Head of caudate nucleus (tissue), 42 donors: ENCODE results near the gene GPR180.
"Not testable (repeated sequence)": the region's sequence is repeated elsewhere in the genome, so short reads cannot be mapped to it uniquely, and the experiment has no call there.

Experiments
- DNase-seq, 42 donors: peaks; one replicate each; pipeline versions ENCODE4 v3.0.0 to v3.0.0-alpha.2; 2020 to 2021; ENCODE audit warnings: mixed read lengths in 7 of 42
- intact Hi-C: fragments of 100-400 bp; cut with DNase I; formaldehyde crosslinking; loops from one replicate; pipeline ENCODE4 v1.15.0; 2022

GPR180 gene

DNA sequence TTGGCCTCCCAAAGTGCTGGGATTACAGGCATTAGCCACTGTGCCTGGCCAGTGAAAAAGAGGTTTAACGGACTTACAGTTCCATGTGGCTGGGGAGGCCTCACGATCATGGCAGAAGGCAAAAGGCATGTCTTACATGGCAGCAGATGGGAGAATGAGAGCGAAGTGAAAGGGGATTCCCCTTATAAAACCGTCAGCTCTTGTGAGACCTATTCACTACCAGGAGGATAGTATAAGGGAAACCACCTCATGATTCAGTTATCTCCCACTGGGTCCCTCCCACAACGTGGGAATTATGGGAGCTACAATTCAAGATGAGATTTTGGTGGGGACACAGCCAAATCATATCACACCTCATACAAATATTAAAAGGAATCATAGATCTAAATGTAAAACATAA, 34.4 kb downstream of the GPR180 start:
- intact Hi-C loops, DNase-seq: not testable (repeated sequence)

DNA sequence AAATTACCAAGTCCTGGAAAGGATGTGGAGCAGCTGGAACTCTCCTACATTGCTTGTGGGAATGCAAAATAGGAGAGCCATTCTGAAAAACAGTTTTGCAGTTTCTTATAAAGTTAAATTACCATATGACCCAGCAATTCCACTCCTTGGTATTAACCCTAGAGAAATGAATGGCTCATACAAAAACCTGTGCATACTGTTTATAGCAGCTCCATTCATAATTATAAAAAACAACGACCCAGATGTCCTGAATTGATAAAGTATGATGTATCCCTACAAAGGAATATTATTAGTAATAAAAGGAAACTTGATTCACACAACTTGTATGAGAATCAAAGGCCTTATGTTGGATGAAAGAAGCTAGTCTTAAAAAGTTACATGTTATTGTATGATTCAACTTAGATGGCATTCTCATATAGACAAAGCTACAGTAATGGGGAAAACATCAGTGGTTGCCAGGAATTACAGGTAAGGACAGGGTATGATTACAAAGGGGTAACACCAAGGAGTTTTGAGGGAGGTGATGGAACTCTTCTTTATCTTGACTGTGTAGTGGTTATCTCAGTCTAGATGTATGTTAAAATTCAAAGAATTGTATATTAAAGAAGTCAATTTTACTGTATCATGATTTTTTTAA, 35.4 kb downstream of the GPR180 start:
- no peak for DNase-seq
- intact Hi-C loops = no loop called here

DNA sequence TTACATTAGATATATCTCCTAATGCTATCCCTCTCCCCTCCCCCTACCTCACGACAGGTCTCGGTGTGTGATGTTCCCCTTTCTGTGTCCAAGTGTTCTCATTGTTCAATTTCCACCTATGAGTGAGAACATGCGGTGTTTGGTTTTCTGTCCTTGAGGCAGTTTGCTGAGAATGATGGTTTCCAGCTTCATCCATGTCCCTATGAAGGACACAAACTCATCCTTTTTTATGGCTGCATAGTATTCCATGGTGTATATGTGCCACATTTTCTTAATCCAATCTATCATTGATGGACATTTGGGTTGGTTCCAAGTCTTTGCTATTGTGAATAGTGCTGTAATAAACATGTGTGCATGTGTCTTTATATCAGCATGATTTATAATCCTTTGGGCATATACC, 36.0 kb downstream of the GPR180 start:
- DNase-seq, intact Hi-C loops: not testable (repeated sequence)

DNA sequence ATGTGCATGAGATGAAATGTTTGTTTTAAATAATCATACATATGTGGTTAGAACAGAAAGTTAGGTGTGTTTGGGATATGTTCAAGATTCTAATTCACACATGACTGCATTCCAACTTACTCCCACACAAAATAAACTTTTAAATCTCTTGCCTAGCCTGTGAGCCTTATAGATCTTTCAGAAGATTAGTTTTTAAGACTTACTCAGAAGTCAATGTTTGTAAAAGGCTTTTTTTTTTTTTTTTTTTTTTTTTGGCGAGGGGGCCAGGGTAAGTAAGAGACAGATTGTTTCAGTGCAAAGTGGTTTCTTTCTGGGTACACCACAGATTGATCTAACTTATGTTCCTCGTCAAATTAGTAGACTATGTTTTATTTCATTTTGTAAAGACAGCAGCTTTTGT, 39.1 kb downstream of the GPR180 start:
- intact Hi-C loops = no loop called here
- DNase-seq = no peak

DNA sequence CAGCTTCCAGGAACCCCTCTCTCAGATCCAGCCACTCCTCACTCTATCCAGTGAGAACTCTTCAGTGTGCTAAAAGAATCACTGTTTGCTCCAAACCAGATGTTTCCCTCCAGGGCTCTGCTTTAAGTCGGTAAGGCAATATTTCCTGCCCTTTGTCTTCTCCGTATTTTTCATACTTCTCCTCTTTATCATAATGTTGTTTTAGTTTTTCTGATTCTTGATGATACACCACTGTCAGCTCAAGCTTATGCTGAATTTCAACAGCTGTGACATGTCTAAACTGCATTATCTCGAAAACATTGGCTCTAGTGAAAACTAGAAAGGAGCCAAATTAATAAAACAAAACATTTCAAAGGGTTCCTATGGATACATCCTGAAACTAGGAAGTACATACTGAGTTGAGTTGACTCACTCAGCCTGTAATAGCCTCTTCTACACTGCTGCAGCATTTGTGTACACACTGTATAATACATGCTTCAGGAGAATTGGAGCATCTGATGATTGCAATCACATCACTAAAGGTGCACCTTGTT, 39.8 kb downstream of the GPR180 start:
- intact Hi-C loops = no loop called here
- DNase-seq = no peak

DNA sequence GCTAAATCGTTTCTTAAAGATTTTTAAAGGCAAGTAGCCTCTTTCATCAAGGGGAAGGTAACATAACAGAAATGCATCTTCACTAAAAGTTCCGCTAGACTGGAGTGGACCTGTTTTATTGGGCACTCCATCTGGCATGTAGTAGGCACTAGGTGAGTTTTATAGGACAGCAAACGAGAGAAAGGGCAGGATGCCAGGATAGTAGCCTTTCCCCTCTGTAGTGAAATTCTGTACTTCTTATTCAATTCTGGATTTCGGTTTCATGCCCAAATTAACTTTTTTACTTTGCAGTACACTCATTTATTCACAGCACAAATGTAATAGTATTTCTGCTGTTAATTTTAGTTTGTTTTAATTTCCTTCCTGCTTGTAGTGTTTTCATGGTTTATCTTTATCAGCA, 45.2 kb downstream of the GPR180 start:
- DNase-seq = no peak
- intact Hi-C loops = no loop called here

DNA sequence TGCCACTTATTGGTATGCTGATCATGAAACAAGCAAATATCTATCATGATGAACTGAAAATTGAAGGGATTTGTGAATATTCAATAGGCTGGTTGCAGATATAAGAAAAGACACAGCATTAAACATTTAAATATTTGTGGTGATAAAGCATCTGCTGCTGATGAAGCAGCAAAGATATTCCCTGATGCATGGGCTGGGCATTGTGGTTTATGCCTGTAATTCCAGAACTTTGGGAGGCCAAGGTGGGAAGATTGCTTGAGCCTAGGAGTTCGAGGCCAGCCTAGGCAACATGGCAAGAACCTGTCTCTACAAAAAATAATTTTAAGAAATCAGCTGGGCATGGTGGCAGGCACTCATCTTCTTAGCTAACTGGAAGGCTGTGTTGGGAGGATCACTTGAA, 54.5 kb downstream of the GPR180 start:
- no peak for DNase-seq
- intact Hi-C loops = no loop called here

DNA sequence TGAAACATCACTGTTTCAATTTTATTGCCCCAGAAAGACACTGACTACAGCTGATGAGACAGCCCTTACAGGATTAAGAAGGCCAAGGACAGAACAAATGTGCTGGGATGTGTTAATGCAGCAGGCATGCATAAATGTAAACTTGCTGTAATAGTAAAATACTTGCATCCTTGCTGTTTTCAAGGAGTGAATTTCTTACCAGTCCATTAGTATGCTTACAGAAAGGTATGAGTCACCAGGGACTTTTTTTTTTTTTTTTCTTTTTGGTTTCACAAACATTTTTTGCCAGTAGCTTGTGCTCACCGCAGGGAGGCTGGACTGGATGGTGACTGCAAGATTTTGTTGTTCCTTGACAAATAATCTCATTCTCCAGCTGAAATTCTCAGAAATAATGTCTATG, 55.1 kb downstream of the GPR180 start:
- DNase-seq = no peak
- intact Hi-C loops = no loop called here

DNA sequence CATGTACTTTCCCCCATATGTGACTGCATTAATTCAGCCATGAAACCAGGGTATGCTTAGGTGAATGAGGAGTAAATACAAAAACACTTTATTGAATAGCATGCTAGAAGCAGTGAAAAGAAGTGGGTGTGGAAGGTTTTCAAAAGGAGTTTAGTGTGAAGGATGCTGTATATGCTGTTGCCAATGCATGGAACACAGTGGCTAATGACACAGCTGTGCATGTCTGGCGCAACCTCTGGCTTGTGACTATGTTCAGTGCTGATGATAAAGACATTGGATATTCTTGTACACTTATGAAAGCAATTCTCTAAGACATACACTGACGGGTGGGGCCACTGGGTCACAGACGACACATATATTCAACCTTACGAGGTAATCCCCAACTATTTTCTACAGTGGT, 55.5 kb downstream of the GPR180 start:
- no peak for DNase-seq
- intact Hi-C loops = no loop called here

DNA sequence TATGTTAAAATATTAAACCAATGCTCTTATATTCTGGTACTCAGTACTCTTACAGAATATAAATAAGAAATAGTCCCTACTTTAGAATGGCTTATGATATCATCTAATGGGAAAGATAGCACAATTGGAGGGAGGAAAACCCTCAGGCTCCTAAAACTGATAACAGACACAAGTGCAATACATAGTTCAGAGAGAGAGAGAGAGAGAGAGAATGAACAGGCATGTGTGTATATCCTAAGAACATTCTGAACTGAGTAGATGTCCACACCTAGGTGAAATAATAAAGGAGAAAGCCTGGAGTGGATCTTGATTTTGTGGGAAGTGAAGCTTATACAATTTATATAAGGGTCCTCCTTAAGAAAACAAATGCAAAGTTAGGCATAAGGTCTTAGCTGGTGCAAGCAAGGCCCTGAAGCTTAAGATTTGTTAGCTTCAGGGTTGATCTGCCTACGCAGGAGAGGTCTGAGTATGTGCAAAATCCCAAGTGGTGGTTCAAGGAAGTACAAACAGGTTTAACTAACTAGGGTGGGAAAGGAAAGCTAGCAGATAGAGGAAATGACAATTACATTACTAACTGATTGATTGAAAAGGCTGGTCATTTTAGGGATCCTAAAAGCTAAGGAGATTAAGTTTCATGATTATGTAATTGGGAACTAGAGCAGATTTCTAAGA, 57.4 kb downstream of the GPR180 start:
- DNase-seq = no peak
- intact Hi-C loops = no loop called here

DNA sequence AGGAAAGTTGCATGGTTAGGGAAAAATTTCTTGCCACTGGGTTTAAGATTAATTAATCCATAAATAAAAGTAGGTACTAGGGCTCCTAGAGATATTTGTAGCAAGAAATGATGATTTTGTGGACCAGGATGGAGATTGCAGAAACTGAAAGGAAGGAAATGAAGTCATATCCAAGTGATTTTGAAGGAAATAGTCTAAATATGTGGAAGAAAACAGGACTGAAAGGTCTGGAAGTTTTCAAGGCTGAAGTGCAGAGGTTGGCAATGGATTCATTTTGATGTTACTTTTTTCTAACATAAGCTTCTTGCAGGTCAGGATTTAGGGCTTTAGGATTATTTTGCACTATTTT, 57.9 kb downstream of the GPR180 start:
- no peak for DNase-seq
- intact Hi-C loops = no loop called here

DNA sequence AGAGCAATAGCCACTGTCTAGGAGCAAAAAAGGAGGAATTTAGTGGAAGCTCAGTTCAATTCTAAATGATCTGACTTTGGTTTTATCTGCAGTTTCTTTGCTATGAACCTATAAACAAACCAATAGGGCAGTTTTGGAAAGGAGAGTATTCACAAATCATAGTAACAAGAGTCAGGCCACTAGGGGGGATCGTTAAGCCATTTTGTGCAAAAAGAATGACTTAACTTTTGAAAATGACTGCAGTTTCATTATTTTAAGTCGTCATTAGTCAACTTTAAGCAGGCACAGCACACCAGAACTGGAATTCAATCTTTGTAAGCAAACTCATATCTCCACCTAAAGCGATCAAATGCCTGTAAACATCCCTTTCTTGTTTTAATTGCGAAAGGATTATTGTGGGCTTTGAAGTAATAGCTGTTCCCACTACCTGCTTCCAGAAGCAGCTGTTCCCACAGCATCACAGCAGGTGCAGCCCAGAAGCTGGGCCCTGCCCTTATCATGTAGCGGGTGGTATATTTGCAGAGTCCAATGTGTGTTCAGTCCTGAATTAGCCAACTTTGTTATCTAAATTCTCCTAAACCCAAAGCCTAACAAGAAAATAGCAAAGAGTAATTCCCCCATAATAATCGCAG, 59.2 kb downstream of the GPR180 start:
- DNase-seq = peak in 13 of 42 donors; percentile 15 to 67 (median 30)
- intact Hi-C loops = loop anchor here (5.0 kb wide), 1 partner anchor 51 kb away; the partner anchor contains the start of gene SOX21

DNA sequence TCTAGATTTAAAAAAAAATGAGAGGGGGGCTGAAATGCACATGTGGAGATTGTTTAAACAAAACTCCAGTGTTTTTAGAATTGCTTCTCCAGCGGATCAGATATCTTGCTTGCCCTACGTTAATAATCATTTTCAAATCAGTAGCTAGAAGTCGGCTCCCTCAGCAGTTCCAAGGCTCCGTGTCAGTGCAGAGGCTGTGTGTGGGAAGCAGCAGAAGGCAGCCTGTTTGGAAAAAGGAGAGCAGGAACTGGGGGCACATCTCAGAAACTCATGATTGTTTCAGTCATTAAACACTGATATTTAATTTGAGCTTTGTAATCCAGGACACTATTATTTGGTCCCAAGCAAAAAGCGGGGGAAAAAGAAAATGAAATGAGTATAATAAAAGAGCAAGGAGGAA, 59.7 kb downstream of the GPR180 start:
- DNase-seq = peak in 32 of 42 donors; percentile 6 to 62 (median 41)
- intact Hi-C loops = loop anchor here (5.0 kb wide), 1 partner anchor 51 kb away; the partner anchor contains the start of gene SOX21

DNA sequence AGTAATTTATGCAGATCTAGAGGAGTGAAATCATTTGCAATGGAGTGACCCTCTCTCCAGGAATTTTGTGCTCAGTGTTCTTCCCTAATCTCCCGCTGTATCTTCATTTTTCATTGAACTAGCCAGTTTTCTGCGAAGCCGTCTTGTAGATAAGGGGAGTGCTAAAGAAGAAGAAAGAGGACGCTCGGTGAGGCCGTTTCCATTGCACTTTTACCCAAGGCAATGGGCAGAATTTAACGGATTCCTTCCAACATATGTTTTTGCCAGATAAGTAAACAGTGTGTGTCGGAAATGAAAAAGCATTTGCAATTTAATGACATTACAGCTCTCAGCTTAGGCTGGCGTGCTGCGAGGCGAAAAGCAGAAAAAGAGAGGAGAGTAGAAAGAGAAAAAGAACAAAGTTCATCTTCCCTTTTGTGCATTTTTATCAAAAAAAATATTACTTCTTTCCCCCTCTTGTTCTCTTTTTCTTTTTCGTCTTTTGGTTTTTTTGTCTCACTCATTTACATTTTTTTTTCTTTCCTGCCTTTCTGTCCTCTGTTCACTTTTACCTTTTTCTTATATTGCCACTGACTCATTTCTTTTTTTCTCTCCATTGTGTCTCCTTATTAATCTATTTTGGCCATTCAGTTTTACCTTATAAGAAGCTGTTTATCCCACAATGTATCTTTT, 60.8 kb downstream of the GPR180 start:
- intact Hi-C loops = loop anchor here (5.0 kb wide), 1 partner anchor 50 kb away; the partner anchor contains the start of gene SOX21
- no peak for DNase-seq

DNA sequence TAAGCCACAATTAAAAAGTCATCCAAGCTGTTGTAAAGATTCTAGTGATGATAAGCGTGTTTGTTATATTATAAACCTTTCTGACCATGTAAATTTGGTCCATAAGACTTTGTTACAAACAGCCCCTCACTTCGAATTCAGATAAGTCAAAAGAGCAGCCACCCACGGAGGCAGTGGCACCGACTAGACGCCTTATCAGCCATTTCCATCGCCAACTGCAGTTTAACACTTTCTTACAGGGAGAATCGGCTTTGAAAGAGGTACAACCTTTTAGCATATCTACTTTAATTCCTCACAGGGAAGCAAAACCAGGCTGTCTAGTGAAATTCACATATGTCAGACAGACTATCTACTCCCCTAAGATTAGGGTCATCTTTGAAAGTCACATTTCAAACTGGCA, 63.2 kb downstream of the GPR180 start:
- intact Hi-C loops = loop anchor here (5.0 kb wide), 1 partner anchor 47 kb away; the partner anchor contains the start of gene SOX21
- DNase-seq = no peak

DNA sequence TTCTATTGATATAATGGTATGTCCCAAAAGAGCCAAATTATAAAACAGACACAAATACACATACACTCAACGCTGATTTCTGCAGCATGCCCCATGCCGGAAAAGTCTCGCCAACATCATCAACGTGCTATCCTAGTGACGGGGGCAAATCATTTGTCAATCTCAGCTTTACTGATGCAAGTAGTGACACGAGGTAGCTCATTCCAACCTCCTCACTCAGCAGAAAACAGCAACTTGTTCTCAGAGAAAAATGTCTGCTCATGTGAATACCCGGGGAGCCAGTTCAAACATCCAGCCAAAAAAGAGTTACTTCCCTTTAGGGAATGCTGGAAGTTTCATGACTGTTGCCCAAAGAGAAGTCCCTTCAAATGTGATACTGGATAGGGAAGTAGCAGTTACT, 64.4 kb downstream of the GPR180 start:
- DNase-seq = no peak
- intact Hi-C loops = no loop called here

DNA sequence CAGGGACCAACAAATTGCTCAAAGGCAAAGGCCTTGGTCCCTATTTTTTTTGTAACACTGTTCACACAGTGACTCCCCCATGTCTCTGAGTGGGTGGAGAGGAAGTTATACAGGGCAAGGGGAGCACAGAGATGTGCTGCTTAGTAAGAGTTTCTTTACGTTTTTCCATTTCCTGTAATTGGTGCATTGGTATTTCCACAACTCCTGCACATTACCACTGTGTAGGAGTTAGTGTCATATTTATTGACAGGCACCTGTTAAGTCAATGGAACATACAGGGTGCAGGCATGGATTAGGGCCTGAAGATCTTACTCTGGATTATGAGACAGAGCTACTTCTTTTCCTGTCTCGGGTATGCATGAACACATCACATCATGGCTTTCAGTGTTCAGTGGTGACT, 65.5 kb downstream of the GPR180 start:
- intact Hi-C loops = no loop called here

DNA sequence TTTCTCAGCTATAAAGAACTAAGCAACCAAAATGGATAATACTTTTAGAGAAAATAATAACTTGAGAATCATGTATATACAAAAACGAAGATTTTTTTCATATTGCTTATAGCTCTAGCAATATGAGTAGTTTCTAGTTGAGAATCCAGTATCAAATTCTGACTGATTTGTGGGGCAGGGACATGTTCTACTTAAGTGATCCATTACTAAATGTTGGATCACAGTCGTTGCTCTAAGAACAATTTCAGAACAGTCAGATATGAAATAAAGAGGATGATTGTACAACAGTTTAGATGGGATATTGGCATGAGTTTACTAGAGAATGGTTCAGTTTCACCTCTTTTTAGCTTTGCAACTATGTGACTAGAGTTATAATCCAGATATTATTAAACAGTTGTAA, 70.7 kb downstream of the GPR180 start:
- intact Hi-C loops = no loop called here
- DNase-seq = no peak

More for the DNA sequence above, 65.5 kb downstream of the GPR180 start:
- DNase-seq = no peak

DNA sequence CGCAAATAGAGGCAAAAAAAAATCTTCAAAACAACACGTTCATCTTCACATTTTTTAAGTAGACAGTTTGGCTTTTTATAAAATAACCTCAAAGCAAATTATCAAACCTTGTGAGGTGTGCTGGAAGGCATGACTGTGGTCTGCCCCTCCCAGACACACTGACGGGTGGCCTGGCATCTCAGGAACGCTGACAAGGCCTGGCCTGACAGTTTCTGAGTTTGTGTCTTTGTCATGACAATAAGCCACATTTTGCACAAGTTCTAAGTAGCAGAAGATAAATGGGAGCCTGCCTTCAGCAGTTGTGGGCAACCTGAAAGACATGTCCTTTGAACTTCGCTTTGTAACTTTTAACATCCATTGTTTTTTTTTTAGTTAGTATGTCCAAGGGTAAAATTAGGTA, 72.2 kb downstream of the GPR180 start:
- intact Hi-C loops = no loop called here

More for the DNA sequence above, 72.2 kb downstream of the GPR180 start:
- DNase-seq = no peak
